GM21619 (cell line): ENCODE results near the gene DYNLT1.
"Not testable (repeated sequence)": the region's sequence is repeated elsewhere in the genome, so short reads cannot be mapped to it uniquely, and the experiment has no call there.

Source experiments
- ATAC-seq: cut with Tn5 transposase; IDR thresholded peaks from one replicate; pipeline ENCODE4 v1.9.1; 2021; ENCODE audit not compliant: unreplicated experiment

The DYNLT1 gene

GRCh38 chr6:158644231-158645063, at the start of gene DYNLT1:
DYNLT1 (minus strand) TSS chr6:158644743; CDS start chr6:158644708, 35 bp downstream.
- peak; percentile 49 for ATAC-seq

GRCh38 chr6:158688860-158689259, 44.3 kb upstream of the DYNLT1 start:
- ATAC-seq, result no peak

GRCh38 chr6:158687506-158687905, 43.0 kb upstream of the DYNLT1 start:
- no peak for ATAC-seq

GRCh38 chr6:158686791-158687381, 42.3 kb upstream of the DYNLT1 start:
- peak; percentile 89 for ATAC-seq

- ATAC-seq, result no peak
Observed at GRCh38 chr6:158686311-158686710, 41.8 kb upstream of the DYNLT1 start.

GRCh38 chr6:158684745-158685324, 40.3 kb upstream of the DYNLT1 start:
- ATAC-seq, result no peak

- no peak for ATAC-seq
Observed at GRCh38 chr6:158684311-158684710, 39.8 kb upstream of the DYNLT1 start.

GRCh38 chr6:158680481-158680880, 35.9 kb upstream of the DYNLT1 start:
- ATAC-seq, result no peak

- no peak for ATAC-seq
Observed at GRCh38 chr6:158680015-158680414, 35.5 kb upstream of the DYNLT1 start.

GRCh38 chr6:158677906-158678578, 33.5 kb upstream of the DYNLT1 start:
- ATAC-seq, result no peak

- not testable (repeated sequence) for ATAC-seq
Observed at GRCh38 chr6:158677094-158677493, 32.6 kb upstream of the DYNLT1 start.

- ATAC-seq, result no peak
Observed at GRCh38 chr6:158674342-158675131, 30.0 kb upstream of the DYNLT1 start.

GRCh38 chr6:158672726-158673125, 28.2 kb upstream of the DYNLT1 start:
- ATAC-seq, result no peak

GRCh38 chr6:158672119-158672518, 27.6 kb upstream of the DYNLT1 start:
- not testable (repeated sequence) for ATAC-seq

- no peak for ATAC-seq
Observed at GRCh38 chr6:158669145-158670035, 24.8 kb upstream of the DYNLT1 start.

- ATAC-seq, result no peak
Observed at GRCh38 chr6:158668707-158669103, 24.2 kb upstream of the DYNLT1 start.

GRCh38 chr6:158667360-158667981, 22.9 kb upstream of the DYNLT1 start:
- no peak for ATAC-seq

- no peak for ATAC-seq
Observed at GRCh38 chr6:158666628-158667359, 22.3 kb upstream of the DYNLT1 start.

GRCh38 chr6:158665332-158665731, 20.8 kb upstream of the DYNLT1 start:
- no peak for ATAC-seq
